Suprapubic skin (tissue), 4 donors: ENCODE results near the gene LPP. TPM values are rescaled to one million over a fixed set of nuclear protein-coding genes. Genes with fewer than 3 reads are reported as not detected.

ENCODE experiments used
- DNase-seq, 2 donors: peaks; one replicate each; pipeline ENCODE4 v3.0.0-alpha.2; 2019; ENCODE audit warnings: low spot score in 2 of 2
- H3K27ac ChIP-seq: fragments of 200-600 bp; sonication (generic); one replicate; pipeline ENCODE4 v1.5.1; 2019
- H3K27me3 ChIP-seq: fragments of 200-600 bp; sonication (generic); one replicate; pipeline ENCODE4 v1.5.1; 2019
- H3K36me3 ChIP-seq: fragments of 200-600 bp; sonication (generic); one replicate; pipeline ENCODE4 v1.5.1; 2019
- H3K4me1 ChIP-seq: fragments of 200-600 bp; sonication (generic); one replicate; pipeline ENCODE4 v1.5.1; 2019
- H3K4me3 ChIP-seq: fragments of 200-600 bp; sonication (generic); one replicate; pipeline ENCODE4 v1.5.1; 2019; ENCODE audit warnings: mild to moderate bottlenecking
- H3K9me3 ChIP-seq: fragments of 200-600 bp; sonication (generic); one replicate; pipeline ENCODE4 v1.5.1; 2019
- EP300 ChIP-seq: sonication (generic); formaldehyde crosslinking; IDR thresholded peaks from one replicate; pipeline ENCODE4 v1.6.1; 2017; ENCODE audit warnings: antibody characterized with exemption
- POLR2A ChIP-seq, 2 donors: fragments of 450-650 bp; IDR thresholded peaks; one replicate each; pipeline ENCODE4 v1.6.1; 2017; ENCODE audit warnings: antibody characterized with exemption in 2 of 2, mild to moderate bottlenecking in 2 of 2, moderate library complexity in 2 of 2
- POLR2AphosphoS5 ChIP-seq, 3 donors: sonication (generic); formaldehyde crosslinking; IDR thresholded peaks; one replicate each; pipeline ENCODE4 v1.6.1; 2017; ENCODE audit warnings: antibody characterized with exemption in 3 of 3
- WGBS: methylation state at CpG from one replicate; pipeline ENCODE4 v1.1.5; 2018; 5-methylcytosine and 5-hydroxymethylcytosine counted together
- total RNA-seq, 4 donors: library from RNA; depleted of rRNA; stranded (reverse); fragments of >200 nt; gene quantifications; one replicate each; pipeline ENCODE4 v1.1.0, GENCODE V29; 2016
- TF ChIP-seq, protein P1 (sequence below), 2 donors: fragments of 200-600 bp in 1 of 2; fragments of 450-650 bp in 1 of 2; sonication (generic) in 1 of 2; IDR thresholded peaks; one replicate each; pipeline ENCODE4 v1.5.1; 2016 to 2019; ENCODE audit warnings: antibody characterized with exemption in 2 of 2, mild to moderate bottlenecking in 1 of 2, moderate library complexity in 1 of 2

Gene LPP
- total RNA-seq, 4 donors from 2014 or later = 56.8 to 127 (median 84.2) TPM

GRCh38 chr3:188861842-188862744 lies 708.1 kb downstream of the LPP start:
- H3K4me3 ChIP-seq = no peak overlapping the region
- no peaks in the 10 kb centered on the region for H3K9me3 ChIP-seq
- H3K27ac ChIP-seq = no peak overlapping the region
- WGBS = 73% methylated on average over 5 of the region's 5 CpGs
- peaks cover 7% of the 10 kb centered on the region for H3K36me3 ChIP-seq
- TF ChIP-seq POLR2AphosphoS5 (IDR thresholded peaks at IDR 0.05) (no peak), POLR2A (IDR thresholded peaks at IDR 0.05) (no peak), EP300 (no peak)
- TF ChIP-seq, protein P1, sequence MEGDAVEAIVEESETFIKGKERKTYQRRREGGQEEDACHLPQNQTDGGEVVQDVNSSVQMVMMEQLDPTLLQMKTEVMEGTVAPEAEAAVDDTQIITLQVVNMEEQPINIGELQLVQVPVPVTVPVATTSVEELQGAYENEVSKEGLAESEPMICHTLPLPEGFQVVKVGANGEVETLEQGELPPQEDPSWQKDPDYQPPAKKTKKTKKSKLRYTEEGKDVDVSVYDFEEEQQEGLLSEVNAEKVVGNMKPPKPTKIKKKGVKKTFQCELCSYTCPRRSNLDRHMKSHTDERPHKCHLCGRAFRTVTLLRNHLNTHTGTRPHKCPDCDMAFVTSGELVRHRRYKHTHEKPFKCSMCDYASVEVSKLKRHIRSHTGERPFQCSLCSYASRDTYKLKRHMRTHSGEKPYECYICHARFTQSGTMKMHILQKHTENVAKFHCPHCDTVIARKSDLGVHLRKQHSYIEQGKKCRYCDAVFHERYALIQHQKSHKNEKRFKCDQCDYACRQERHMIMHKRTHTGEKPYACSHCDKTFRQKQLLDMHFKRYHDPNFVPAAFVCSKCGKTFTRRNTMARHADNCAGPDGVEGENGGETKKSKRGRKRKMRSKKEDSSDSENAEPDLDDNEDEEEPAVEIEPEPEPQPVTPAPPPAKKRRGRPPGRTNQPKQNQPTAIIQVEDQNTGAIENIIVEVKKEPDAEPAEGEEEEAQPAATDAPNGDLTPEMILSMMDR (IDR thresholded peaks at IDR 0.05) = no peak
- peaks cover 14% of the 10 kb centered on the region for H3K4me1 ChIP-seq
- no peaks in the 10 kb centered on the region for H3K27me3 ChIP-seq
- no peak for DNase-seq

DNA sequence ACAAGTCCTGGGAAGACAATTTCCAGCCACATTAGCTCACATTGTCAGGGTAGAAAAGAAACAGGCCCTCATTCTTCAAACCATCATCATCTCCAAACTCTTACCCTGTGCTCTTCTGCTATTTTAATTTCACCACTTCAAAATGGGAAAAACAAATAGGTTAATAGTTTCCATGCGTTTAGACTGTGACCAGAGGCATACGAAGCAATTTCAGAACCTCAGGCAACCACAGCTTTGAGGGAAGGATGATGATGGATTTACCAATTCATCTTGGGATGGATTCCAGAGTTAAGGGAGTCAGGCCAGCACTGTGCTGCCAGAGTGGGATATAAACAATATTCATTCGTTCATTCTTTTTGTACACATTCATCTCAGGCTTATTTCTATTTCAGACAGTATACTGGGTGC lies 710.0 kb downstream of the LPP start:
- Histone ChIP-seq H3K4me3 (no peak overlapping the region), H3K36me3 (peaks cover 12% of the 10 kb centered on the region), H3K27ac (no peak overlapping the region), H3K27me3 (no peaks in the 10 kb centered on the region), H3K4me1 (peaks cover 14% of the 10 kb centered on the region), H3K9me3 (no peaks in the 10 kb centered on the region)
- no peak for DNase-seq
- 20% methylated on average over 3 of the region's 3 CpGs for WGBS
- TF ChIP-seq EP300 (no peak), POLR2A (IDR thresholded peaks at IDR 0.05) (no peak), POLR2AphosphoS5 (IDR thresholded peaks at IDR 0.05) (no peak)
- TF ChIP-seq, protein P1 (IDR thresholded peaks at IDR 0.05) = no peak

GRCh38 chr3:188867691-188868265 lies 713.8 kb downstream of the LPP start:
- H3K27me3 ChIP-seq = no peaks in the 10 kb centered on the region
- 82% methylated on average over 4 of the region's 4 CpGs for WGBS
- no peak for DNase-seq
- no peak overlapping the region for H3K4me3 ChIP-seq
- peaks cover 5% of the 10 kb centered on the region for H3K4me1 ChIP-seq
- TF ChIP-seq POLR2AphosphoS5 (IDR thresholded peaks at IDR 0.05) (no peak), EP300 (no peak), POLR2A (IDR thresholded peaks at IDR 0.05) (no peak)
- TF ChIP-seq, protein P1 (IDR thresholded peaks at IDR 0.05) = no peak
- H3K36me3 ChIP-seq = peaks cover 17% of the 10 kb centered on the region
- H3K27ac ChIP-seq = no peak overlapping the region
- no peaks in the 10 kb centered on the region for H3K9me3 ChIP-seq

DNA sequence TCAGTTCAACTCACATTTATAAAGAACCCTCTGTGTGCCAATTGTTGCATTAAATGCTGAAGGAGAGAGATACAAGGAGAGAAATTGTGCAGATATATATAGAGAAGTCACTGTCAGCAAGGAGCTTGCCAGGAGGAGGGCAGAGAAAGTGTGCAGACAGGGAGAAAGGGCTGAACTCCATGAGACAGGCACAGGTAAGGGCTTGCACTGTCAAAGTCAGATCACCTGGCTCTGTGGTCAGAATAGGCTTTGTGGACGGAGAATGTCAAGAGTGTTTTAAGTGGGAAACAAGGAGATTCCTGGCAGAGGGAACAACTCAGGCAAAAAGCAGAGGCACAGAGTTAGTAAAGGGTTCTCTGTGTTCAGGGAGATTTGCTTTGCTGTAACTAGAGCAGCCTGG lies 714.8 kb downstream of the LPP start:
- Histone ChIP-seq H3K4me3 (no peak overlapping the region), H3K9me3 (no peaks in the 10 kb centered on the region), H3K27me3 (no peaks in the 10 kb centered on the region), H3K27ac (no peak overlapping the region), H3K4me1 (no peaks in the 10 kb centered on the region), H3K36me3 (peaks cover 28% of the 10 kb centered on the region)
- WGBS = 64% methylated on average over 1 of the region's 1 CpG
- no peak for DNase-seq
- TF ChIP-seq EP300 (no peak), POLR2AphosphoS5 (IDR thresholded peaks at IDR 0.05) (no peak), POLR2A (IDR thresholded peaks at IDR 0.05) (no peak)
- TF ChIP-seq, protein P1 (IDR thresholded peaks at IDR 0.05) = no peak

DNA sequence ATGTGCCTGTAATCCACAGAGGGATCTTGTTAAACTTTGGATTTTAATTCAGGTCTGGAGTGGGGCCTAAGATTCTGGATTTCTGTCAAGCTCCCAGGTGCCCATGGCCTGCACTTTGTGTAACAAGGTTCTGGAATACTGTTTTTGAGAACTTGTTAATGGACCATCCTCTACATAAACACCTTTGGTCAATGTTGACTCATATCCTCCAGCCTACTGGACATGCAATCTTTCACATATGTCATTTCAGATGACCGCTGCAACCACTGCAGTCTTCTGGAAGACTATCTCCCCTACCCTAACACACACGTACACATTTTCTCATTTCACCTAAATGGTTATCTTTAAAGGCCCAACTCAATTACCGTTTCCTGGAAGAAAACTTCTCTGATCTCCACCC lies 715.7 kb downstream of the LPP start:
- DNase-seq = no peak
- TF ChIP-seq EP300 (no peak), POLR2A (IDR thresholded peaks at IDR 0.05) (no peak), POLR2AphosphoS5 (IDR thresholded peaks at IDR 0.05) (no peak)
- TF ChIP-seq, protein P1 (IDR thresholded peaks at IDR 0.05) = no peak
- 91% methylated on average over 3 of the region's 3 CpGs for WGBS
- H3K4me1 ChIP-seq = no peaks in the 10 kb centered on the region
- no peak overlapping the region for H3K4me3 ChIP-seq
- H3K27me3 ChIP-seq = no peaks in the 10 kb centered on the region
- H3K36me3 ChIP-seq = peaks cover 34% of the 10 kb centered on the region
- no peaks in the 10 kb centered on the region for H3K9me3 ChIP-seq
- H3K27ac ChIP-seq = no peak overlapping the region
